H1 (cell line): ENCODE data around the gene ODAD3. TPM values are rescaled to one million over a fixed set of nuclear protein-coding genes. Genes with fewer than 3 reads are reported as not detected.

ENCODE experiments used
- CTCF ChIA-PET: fragments of 300-600 bp; sonication (Branson Sonifier 250); formaldehyde crosslinking; loops from one replicate; lab custom pipeline; 2021; ENCODE audit not compliant: partially characterized antibody; lab: Charles Lee
- POLR2A ChIA-PET: fragments of 300-600 bp; sonication (Branson Sonifier 250); formaldehyde crosslinking; loops from one replicate; lab custom pipeline; 2021; ENCODE audit warnings: inconsistent platforms; ENCODE audit not compliant: partially characterized antibody; lab: Charles Lee
- DNase-seq, 2 experiments: peaks; one replicate each; pipeline versions ENCODE4 v3.0.0 to v3.0.0-alpha.2; 2010 to 2022; ENCODE audit warnings: low spot score in 2 of 2, low read depth in 1 of 2, mixed read lengths in 1 of 2
- FAIRE-seq: peaks from 2 replicates; lab custom pipeline; 2011; peaks lifted over from hg19 to GRCh38; lab: Jason Lieb, UNC
- H2AFZ ChIP-seq: 2 replicates; pipeline ENCODE4 v1.8.1; 2012; ENCODE audit warnings: low read length, inconsistent platforms
- H2AK5ac ChIP-seq: 2 replicates; pipeline ENCODE4 v1.6.1; 2013; ENCODE audit warnings: low read depth, low read length
- H2BK120ac ChIP-seq: replicated peaks from 2 replicates; pipeline ENCODE3; 2013; ENCODE audit warnings: low read depth, low read length, inconsistent platforms
- H2BK12ac ChIP-seq: 2 replicates; pipeline ENCODE4 v1.6.1; 2013; ENCODE audit warnings: low read depth, low read length
- H2BK15ac ChIP-seq: 2 replicates; pipeline ENCODE4 v1.6.1; 2013; ENCODE audit warnings: low read length
- H2BK20ac ChIP-seq: 2 replicates; pipeline ENCODE4 v1.6.1; 2013; ENCODE audit warnings: low read length
- H2BK5ac ChIP-seq: 2 replicates; pipeline ENCODE4 v1.6.1; 2013; ENCODE audit warnings: low read depth, low read length
- H3K14ac ChIP-seq: 2 replicates; pipeline ENCODE4 v1.6.1; 2013; ENCODE audit warnings: inconsistent platforms; ENCODE audit not compliant: insufficient read length
- H3K18ac ChIP-seq: 2 replicates; pipeline ENCODE4 v1.6.1; 2013; ENCODE audit warnings: low read length; ENCODE audit errors: extremely low read depth
- H3K23ac ChIP-seq: 2 replicates; pipeline ENCODE4 v1.6.1; 2013; ENCODE audit warnings: inconsistent platforms; ENCODE audit not compliant: insufficient read length
- H3K23me2 ChIP-seq: 2 replicates; pipeline ENCODE4 v1.6.1; 2013; ENCODE audit warnings: low read depth, low read length
- H3K27ac ChIP-seq: 2 replicates; pipeline ENCODE4 v1.6.1; 2011; ENCODE audit warnings: low read depth, low read length, inconsistent platforms
- H3K27me3 ChIP-seq, 4 experiments: replicated peaks in 1 of 4; 1 replicate in 1 of 4; 2 replicates in 3 of 4; pipeline versions ENCODE4 v1.6.1 to v1.8.1; 2011 to 2013; ENCODE audit warnings: low read length in 3 of 4, mild to moderate bottlenecking in 3 of 4, inconsistent platforms in 2 of 4, mixed read lengths in 2 of 4, moderate library complexity in 1 of 4; ENCODE audit not compliant: control insufficient read depth in 3 of 4, insufficient read depth in 3 of 4; ENCODE audit errors: extremely low read depth in 1 of 4
- H3K36me3 ChIP-seq, 4 experiments: 2 replicates each; pipeline versions ENCODE4 v1.6.1 to v1.8.1; 2011 to 2013; ENCODE audit warnings: mild to moderate bottlenecking in 4 of 4, low read length in 3 of 4, moderate library complexity in 2 of 4, control low read depth in 1 of 4, inconsistent platforms in 1 of 4; ENCODE audit not compliant: insufficient read depth in 4 of 4, control insufficient read depth in 2 of 4
- H3K4ac ChIP-seq: replicated peaks from 2 replicates; pipeline ENCODE3; 2013; ENCODE audit warnings: low read length, low read depth, mixed read lengths, inconsistent platforms; ENCODE audit not compliant: insufficient read length
- H3K4me1 ChIP-seq, 4 experiments: replicated peaks in 1 of 4; 1 replicate in 1 of 4; 2 replicates in 3 of 4; pipeline versions ENCODE4 v1.6.1 to v1.8.1; 2011 to 2013; ENCODE audit warnings: low read length in 3 of 4, inconsistent platforms in 2 of 4, mixed read lengths in 1 of 4; ENCODE audit not compliant: insufficient read depth in 4 of 4, control insufficient read depth in 3 of 4
- H3K4me2 ChIP-seq, 2 experiments: 2 replicates each; pipeline versions ENCODE4 v1.6.1 to v1.8.1; 2011 to 2013; ENCODE audit warnings: low read depth in 2 of 2, low read length in 2 of 2, control low read depth in 1 of 2, inconsistent platforms in 1 of 2, mild to moderate bottlenecking in 1 of 2; ENCODE audit not compliant: insufficient read depth in 1 of 2
- H3K4me3 ChIP-seq, 4 experiments: fragments of 200-600, 300-600 bp in 1 of 4; sonication (generic), shearing (Covaris generic), sonication (Bioruptor Twin) in 1 of 4; 2 replicates each; pipeline versions ENCODE4 v1.5.1 to v1.8.1; 2011 to 2016; ENCODE audit warnings: low read length in 4 of 4, low read depth in 3 of 4, control low read depth in 2 of 4, inconsistent platforms in 2 of 4, mild to moderate bottlenecking in 2 of 4, mixed read lengths in 1 of 4, moderate library complexity in 1 of 4; ENCODE audit not compliant: insufficient read depth in 2 of 4; ENCODE audit errors: extremely low read depth in 1 of 4
- H3K56ac ChIP-seq: replicated peaks from 2 replicates; pipeline ENCODE3; 2013; ENCODE audit warnings: low read depth, mild to moderate bottlenecking, mixed read lengths, low read length, inconsistent platforms; ENCODE audit not compliant: insufficient read length
- H3K79me1 ChIP-seq: 2 replicates; pipeline ENCODE4 v1.6.1; 2013; ENCODE audit warnings: low read depth, low read length, control low read depth
- H3K79me2 ChIP-seq, 2 experiments: 2 replicates each; pipeline versions ENCODE4 v1.6.1 to v1.8.1; 2012 to 2013; ENCODE audit warnings: low read length in 2 of 2, mild to moderate bottlenecking in 2 of 2, inconsistent platforms in 1 of 2; ENCODE audit not compliant: insufficient read depth in 2 of 2, control insufficient read depth in 1 of 2
- H3K9ac ChIP-seq, 4 experiments: replicated peaks in 1 of 4; 1 replicate in 1 of 4; 2 replicates in 3 of 4; pipeline versions ENCODE4 v1.6.1 to v1.8.1; 2011 to 2013; ENCODE audit warnings: low read depth in 3 of 4, low read length in 3 of 4, control low read depth in 2 of 4, mild to moderate bottlenecking in 2 of 4, moderate library complexity in 2 of 4, inconsistent platforms in 1 of 4; ENCODE audit errors: extremely low read depth in 1 of 4
- H3K9me3 ChIP-seq, 2 experiments: 2 replicates each; pipeline versions ENCODE4 v1.6.1 to v1.8.1; 2012 to 2013; ENCODE audit warnings: mild to moderate bottlenecking in 2 of 2, moderate library complexity in 2 of 2, control low read depth in 1 of 2, inconsistent platforms in 1 of 2, low read depth in 1 of 2, low read length in 1 of 2, mixed read lengths in 1 of 2; ENCODE audit not compliant: insufficient read depth in 2 of 2
- H4K20me1 ChIP-seq, 2 experiments: replicated peaks in 1 of 2; 2 replicates each; pipeline versions ENCODE3 to v1.8.1; 2011 to 2013; ENCODE audit warnings: inconsistent platforms in 2 of 2, low read length in 2 of 2, mild to moderate bottlenecking in 1 of 2; ENCODE audit not compliant: insufficient read depth in 2 of 2, control insufficient read depth in 1 of 2
- H4K5ac ChIP-seq: 2 replicates; pipeline ENCODE4 v1.6.1; 2013; ENCODE audit warnings: low read length, low read depth, mixed read lengths, inconsistent platforms; ENCODE audit not compliant: insufficient read length
- H4K8ac ChIP-seq: 2 replicates; pipeline ENCODE4 v1.8.0; 2013; ENCODE audit warnings: mild to moderate bottlenecking, moderate library complexity, low read length, inconsistent platforms; ENCODE audit not compliant: insufficient read depth; ENCODE audit errors: extremely low read depth
- H4K91ac ChIP-seq: replicated peaks from 2 replicates; pipeline ENCODE3; 2013; ENCODE audit warnings: low read length, mixed read lengths, inconsistent platforms; ENCODE audit not compliant: insufficient read length
- CBX5 ChIP-seq: fragments of 300-800, 300-1000 bp; sonication (generic); IDR thresholded peaks from 2 replicates; pipeline ENCODE4 v1.7.1; 2016; ENCODE audit warnings: antibody characterized with exemption, low read length, low read depth
- POU5F1 ChIP-seq: IDR thresholded peaks from 2 replicates; pipeline ENCODE4 v1.6.1; 2011; ENCODE audit warnings: low read depth, mild to moderate bottlenecking, low read length, moderate library complexity
- RAD21 ChIP-seq, 2 experiments: IDR thresholded peaks in 1 of 2; conservative IDR thresholded peaks in 1 of 2; 2 replicates each; pipeline ENCODE4 v1.6.1; 2011; ENCODE audit warnings: low read depth in 2 of 2, low read length in 2 of 2, improper control_type of control experiment in 1 of 2, inconsistent platforms in 1 of 2, mild to moderate bottlenecking in 1 of 2, moderate library complexity in 1 of 2
- SIN3A ChIP-seq, 2 experiments: IDR thresholded peaks in 1 of 2; conservative IDR thresholded peaks in 1 of 2; 2 replicates each; pipeline ENCODE4 v1.6.1; 2011 to 2012; ENCODE audit warnings: low read length in 2 of 2, improper control_type of control experiment in 1 of 2, low read depth in 1 of 2, mild to moderate bottlenecking in 1 of 2
- SP2 ChIP-seq: IDR thresholded peaks from 2 replicates; pipeline ENCODE4 v1.6.1; 2012; ENCODE audit warnings: mild to moderate bottlenecking, low read length, inconsistent platforms
- SUZ12 ChIP-seq: fragments of 200-600 bp; sonication (generic); IDR thresholded peaks from 2 replicates; pipeline ENCODE4 v1.6.1; 2012; ENCODE audit warnings: mild to moderate bottlenecking, inconsistent platforms, low read length, moderate library complexity, mixed read lengths
- TAF7 ChIP-seq: optimal IDR thresholded peaks from 2 replicates; pipeline ENCODE3; 2011; ENCODE audit warnings: low read depth, mild to moderate bottlenecking, inconsistent platforms, low read length, moderate library complexity, borderline replicate concordance
- WGBS, 2 experiments: shearing (Covaris generic) in 1 of 2; methylation state at CpG; one replicate each; pipeline versions ENCODE4 v1.1.6 to v1.1.7; 2013 to 2015; ENCODE audit warnings: low lambda C conversion rate in 2 of 2, mixed read lengths in 2 of 2, inconsistent platforms in 1 of 2, low coverage in 1 of 2, missing lambda C conversion rate in 1 of 2; ENCODE audit not compliant: insufficient replicate concordance in 2 of 2, insufficient coverage in 1 of 2, insufficient read length in 1 of 2; ENCODE audit errors: extremely low coverage in 1 of 2, missing lambda C conversion rate in 1 of 2; 5-methylcytosine and 5-hydroxymethylcytosine counted together
- polyA plus RNA-seq, 7 experiments: library from polyadenylated mRNA; depleted of rRNA in 3 of 7; stranded (reverse) in 5 of 7; unstranded in 2 of 7; fragments of >200 nt in 5 of 7; fragments of 200-250 nt in 2 of 7; gene quantifications; 1 replicate in 5 of 7; 2 replicates in 1 of 7; 4 replicates in 1 of 7; pipeline versions ENCODE4 v1.2.1 to v1.2.3, GENCODE V29; 2011 to 2013; ENCODE audit warnings: missing spikeins in 2 of 7, mixed read lengths in 2 of 7
- total RNA-seq: library from RNA; stranded (reverse); fragmentation: NEBNext Ultra II Directional; extraction: Animal tissue kit (Norgen Biotek cat#: 25700); gene quantifications from 2 replicates; pipeline ENCODE4 v1.2.1, GENCODE V29; 2021
- TF ChIP-seq, protein P1 (sequence below): IDR thresholded peaks from 2 replicates; pipeline ENCODE4 v1.6.1; 2011; ENCODE audit warnings: low read depth, mild to moderate bottlenecking, low read length; ENCODE audit not compliant: insufficient read depth

Gene ODAD3
- total and polyA plus RNA-seq, 2 of the 8 experiments (the other 6 are each of a cell fraction or from before 2014, with no cell fraction given) = 2.1 to 2.2 TPM

DNA sequence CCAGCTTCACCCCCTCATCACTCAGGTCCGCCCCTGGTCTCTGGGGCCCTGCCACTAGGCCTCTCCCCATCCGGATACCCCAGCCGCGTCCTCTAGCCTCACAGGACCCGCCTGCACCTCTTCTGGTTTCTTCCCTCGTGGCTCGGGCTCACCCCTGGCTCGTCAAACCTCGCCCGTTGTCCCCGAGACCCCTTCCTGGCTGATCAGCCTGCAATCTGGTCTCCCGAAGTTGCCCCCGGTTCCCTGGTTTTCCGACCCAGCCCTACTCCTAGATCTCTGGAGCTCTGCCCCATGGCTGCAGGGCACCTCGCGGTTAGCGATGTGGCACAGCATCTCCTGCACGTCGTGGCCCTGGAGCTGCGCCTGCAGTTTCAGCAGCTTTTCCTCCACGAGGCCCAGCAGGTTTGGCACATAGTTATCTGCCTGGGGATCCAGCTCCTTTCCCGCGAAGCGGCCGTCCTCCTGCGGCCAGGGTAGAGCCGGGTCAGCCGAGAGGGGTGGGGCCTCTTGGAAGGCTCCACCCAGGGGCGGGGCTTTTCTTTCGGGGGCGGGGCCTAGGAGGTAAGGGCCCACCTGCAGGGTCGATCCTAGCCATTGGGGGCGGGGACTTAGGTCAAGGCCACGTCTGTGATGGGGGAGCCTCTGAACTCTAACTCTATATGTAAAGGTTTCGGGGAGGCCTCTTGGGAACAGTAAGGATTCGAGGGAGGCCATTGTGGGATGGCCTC is 13.4 kb downstream of the ODAD3 start:
- Histone ChIP-seq H3K4ac (no peak overlapping the region), H4K5ac (no peak overlapping the region), H3K27me3 (peaks cover 2 to 28% (median 21%) of the 10 kb centered on the region in 4 experiments), H3K4me3 (peak overlapping the region; percentile 37 to 76 (median 63)), H4K91ac (peak overlapping the region; percentile 8), H3K27ac (no peak overlapping the region), H2BK20ac (no peak overlapping the region), H2AK5ac (no peak overlapping the region), H3K4me2 (peak overlapping the region; percentile 90 to 98), H3K79me1 (peaks cover 5% of the 10 kb centered on the region), H2AFZ (peak overlapping the region; percentile 82; the same call in 1 of the 2 replicates), H4K20me1 (no peaks in the 10 kb centered on the region), H2BK5ac (peak overlapping the region; percentile 60; the same call in 1 of the 2 replicates), H3K9ac (peak overlapping the region in 3 of 4 experiments; percentile 16 to 35 (median 34); a peak in 1 of 7 replicates), H3K23ac (no peak overlapping the region), H2BK120ac (no peak overlapping the region), H3K56ac (no peak overlapping the region), H2BK12ac (no peak overlapping the region), H2BK15ac (peak overlapping the region; percentile 2; the same call in 1 of the 2 replicates), H3K79me2 (no peaks in the 10 kb centered on the region), H3K9me3 (no peaks in the 10 kb centered on the region), H3K36me3 (no peaks in the 10 kb centered on the region), H3K14ac (no peak overlapping the region), H3K23me2 (peaks cover 34% of the 10 kb centered on the region), H4K8ac (peak overlapping the region; percentile 82), H3K4me1 (peaks cover 0 to 15% (median 12%) of the 10 kb centered on the region in 4 experiments; a peak in 5 of 7 replicates), H3K18ac (peak overlapping the region; percentile 72; the same call in 1 of the 2 replicates)
- POLR2A ChIA-PET = interaction anchor here (0.8 to 4.9 kb wide), 14 partner anchors 13 to 176 kb away, joined by 3 to 29 read pairs (median 6); partner anchors contain the start of genes ELAVL3, EPOR, ODAD3 and PRKCSH
- WGBS, 2 experiments = 3% methylated on average over 31 of the region's 36 CpGs; no CpG with 5 or more reads in 1 of the 2 experiments
- DNase-seq (peak; percentile 70 to 100), FAIRE-seq (no peak)
- CTCF ChIA-PET = interaction anchor here (0.6 to 13.7 kb wide), 8 partner anchors 14 to 126 kb away, joined by 3 to 197 read pairs (median 6); partner anchors contain the start of genes EPOR, ODAD3, PRKCSH and SWSAP1
- TF ChIP-seq RAD21 (IDR thresholded peaks at IDR 0.05 in 1 of 2, conservative IDR thresholded peaks at IDR 0.05 in 1 of 2; ENCODE audit: low read depth in 2 of 2, low read length in 2 of 2) = no peak
- TF ChIP-seq CBX5 = no peak
- TF ChIP-seq SP2 = no peak
- TF ChIP-seq, protein P1, sequence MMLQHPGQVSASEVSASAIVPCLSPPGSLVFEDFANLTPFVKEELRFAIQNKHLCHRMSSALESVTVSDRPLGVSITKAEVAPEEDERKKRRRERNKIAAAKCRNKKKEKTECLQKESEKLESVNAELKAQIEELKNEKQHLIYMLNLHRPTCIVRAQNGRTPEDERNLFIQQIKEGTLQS = no peak
- TF ChIP-seq TAF7 = no peak
- TF ChIP-seq POU5F1 = no peak
- TF ChIP-seq SIN3A (conservative IDR thresholded peaks at IDR 0.05 in 1 of 2, IDR thresholded peaks at IDR 0.05 in 1 of 2; ENCODE audit: low read depth in 1 of 2, low read length in 2 of 2) = no peak
- no peak for TF ChIP-seq SUZ12
